HG02642 (cell line): ENCODE measurements around the gene TMEM106B.
A peak's percentile ranks its signal among the peaks of the same experiment; 100 is the strongest.
"Not testable (repeated sequence)": the region's sequence is repeated elsewhere in the genome, so short reads cannot be mapped to it uniquely, and the experiment has no call there.

ENCODE experiments used
- ATAC-seq: cut with Tn5 transposase; IDR thresholded peaks from one replicate; pipeline ENCODE4 v1.9.1; 2021; ENCODE audit warnings: mild to moderate bottlenecking; ENCODE audit not compliant: unreplicated experiment, poor library complexity

The TMEM106B gene

DNA sequence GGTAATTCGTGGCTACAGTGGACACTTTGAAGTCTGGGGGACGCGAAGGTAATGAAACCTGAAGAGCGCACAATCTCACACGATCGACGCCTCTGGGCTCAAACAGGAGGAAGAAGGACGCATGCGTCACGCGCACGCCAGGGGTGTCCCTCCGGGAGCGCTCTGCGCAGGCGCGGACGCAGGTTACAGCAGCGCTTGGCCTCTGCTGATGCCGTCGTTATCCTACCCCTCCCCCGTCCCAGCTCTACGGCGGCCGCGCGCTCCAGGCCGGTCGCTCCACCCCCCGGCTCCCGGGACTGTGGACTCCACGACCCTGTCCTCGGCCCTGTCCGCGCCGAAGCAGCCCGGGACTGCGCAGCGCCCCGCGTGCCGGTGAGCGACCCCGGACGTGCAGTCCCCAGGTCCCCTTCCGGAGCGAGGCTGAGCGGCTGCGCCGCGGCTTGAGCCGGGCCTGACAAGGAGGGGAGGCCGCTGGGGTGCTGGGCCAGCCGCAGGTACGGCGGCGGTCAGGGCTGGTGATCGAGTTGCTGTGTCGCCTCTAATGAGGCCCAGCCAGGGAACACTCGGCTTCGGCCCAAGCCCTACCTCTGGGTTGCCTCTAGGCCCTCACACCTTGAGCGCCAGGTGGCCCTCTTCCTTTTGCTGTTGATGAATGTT lies at the start of gene TMEM106B:
Gene TMEM106B (plus strand): TSS at position 241 of the 657 bp plus-strand sequence. CDS start 3,517 bp downstream, outside the sequence.
- ATAC-seq = peak; percentile 97

DNA sequence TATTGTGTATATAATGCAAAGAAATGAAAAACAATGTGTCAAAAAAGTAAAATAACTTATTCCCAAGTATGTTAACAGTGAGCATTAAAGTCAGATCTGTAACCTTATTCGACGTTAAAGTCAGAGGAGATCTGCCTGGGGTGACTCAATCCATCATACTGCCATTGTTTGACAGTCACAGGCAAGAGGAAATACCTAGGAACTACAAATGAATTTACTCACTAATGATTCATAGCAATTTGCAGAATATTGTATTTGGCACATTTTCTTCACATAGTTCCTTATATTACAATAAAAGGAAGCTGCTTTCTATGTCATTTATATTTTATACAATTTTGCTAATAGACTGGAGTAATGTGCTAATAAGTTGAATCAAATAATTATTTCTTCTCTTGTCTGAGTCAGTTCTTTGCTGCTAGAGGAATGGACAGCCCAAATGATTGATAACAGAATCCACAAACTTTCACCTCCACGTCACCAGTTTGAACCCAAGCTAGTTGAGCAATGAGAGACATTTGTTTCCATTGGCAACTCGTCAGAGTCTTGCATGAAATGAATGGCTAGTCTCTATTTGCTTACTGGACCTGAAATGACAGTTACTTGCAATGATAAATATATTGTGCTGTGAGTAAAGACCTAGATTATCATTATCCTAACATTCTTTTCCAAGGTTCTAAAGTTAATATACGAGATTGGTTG lies 48.5 kb upstream of the TMEM106B start:
- no peak for ATAC-seq

DNA sequence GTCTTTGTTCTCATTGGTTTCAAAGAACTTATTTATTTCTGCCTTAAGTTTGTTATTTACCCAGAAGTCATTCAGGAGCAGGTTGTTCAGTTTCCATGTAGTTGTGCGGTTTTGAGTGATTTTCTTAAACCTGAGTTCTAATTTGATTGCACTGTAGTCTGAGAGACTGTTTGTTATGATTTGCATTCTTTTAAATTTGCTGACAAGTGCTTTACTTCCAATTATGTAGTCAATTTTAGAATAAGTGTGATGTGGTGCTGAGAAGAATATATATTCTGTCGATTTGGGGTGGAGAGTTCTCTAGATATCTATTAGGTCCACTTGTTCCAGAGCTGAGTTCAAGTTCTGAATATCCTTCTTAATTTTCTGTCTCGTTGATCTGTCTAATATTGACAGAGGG lies 43.0 kb upstream of the TMEM106B start:
- not testable (repeated sequence) for ATAC-seq

DNA sequence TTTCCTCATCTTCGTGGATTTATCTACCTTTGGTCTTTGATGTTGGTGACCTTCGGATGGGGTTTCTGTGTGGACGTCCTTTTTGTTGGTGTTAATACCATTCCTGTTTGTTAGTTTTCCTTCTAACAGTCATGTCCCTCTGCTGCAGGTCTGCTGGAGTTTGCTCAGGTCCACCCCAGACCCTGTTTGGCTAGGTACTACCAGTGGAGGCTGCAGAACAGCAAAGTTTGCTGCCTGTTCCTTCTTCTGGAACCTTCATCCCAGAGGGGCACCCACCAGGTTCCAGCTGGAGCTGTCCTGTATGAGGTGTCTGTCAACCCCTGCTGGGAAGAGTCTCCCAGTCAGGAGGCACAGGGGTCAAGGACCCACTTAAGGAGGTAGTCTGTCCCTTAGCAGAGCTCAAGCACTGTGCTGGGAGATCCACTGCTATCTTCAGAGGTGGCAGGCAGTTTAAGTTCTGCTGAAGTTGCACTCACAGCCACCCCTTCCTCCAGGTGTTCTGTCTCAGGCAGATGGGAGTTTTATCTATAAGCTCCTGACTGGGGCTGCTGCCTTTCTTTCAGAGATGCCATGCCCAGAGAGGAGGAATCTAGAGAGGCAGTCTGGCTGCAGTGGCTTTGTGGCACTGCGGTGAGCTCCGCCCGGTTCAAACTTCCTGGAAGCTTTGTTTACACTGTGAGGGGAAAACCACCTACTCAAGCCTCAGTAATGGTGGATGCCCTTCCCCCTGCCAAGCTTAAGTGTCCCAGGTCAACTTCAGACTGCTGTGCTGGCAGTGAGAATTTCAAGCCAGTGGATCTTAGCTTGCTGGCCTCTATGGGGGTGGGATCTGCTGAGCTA lies 40.9 kb upstream of the TMEM106B start:
- not testable (repeated sequence) for ATAC-seq

DNA sequence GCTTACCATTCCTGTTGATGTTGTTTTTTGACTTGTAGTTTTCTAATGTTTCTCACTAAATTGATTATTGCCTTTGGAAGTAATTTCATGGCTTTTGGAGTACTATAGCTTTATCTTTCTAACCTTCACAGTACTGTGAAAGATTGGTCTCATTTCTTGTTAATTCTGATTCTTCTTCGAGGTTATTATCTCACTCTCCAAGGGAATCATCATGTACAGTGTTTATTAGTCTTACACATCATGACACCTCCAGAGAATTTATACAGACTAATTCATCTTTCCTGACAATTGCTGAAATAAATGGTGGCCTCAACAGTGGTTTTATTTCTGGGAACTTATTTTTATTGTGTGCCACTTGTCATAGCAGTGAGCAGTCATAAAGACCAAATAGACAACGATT lies 37.4 kb upstream of the TMEM106B start:
- no peak for ATAC-seq

DNA sequence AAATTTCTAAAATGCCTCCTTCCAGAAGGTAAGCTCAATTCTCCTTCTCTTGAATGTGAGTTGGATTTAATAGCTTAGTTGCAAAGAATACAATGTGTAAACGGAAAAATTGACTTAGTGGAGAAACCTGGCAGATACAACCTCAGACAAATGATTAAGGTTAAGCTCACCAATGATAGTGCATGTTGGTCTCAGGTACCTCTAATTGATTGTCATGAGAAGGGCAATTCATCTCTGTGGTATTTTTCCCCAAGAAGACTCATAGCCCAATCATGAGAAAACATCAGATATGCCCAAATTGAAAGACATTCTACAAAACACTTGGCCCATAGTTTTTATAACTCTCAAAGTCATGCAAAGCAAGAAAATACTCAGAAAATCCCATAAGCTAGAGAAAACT lies 36.2 kb upstream of the TMEM106B start:
- no peak for ATAC-seq

DNA sequence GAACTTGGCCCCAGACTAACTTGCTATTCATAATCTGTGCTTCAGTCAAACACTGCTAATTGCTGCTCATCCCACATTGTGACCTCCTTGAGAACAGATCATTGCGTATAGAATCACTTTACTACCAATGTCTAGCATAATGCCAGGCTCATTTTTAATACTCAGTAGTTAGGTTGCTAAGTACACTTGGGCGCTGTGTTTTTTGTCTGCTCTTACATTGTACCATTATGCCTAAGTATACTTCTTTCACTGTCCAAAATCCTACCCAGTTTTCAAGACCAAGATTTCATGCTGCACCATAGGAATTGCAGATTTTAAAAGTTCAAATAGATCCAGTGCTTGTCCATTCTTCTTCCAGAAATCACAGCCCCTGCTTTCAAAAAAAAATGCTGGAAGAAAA lies 32.8 kb upstream of the TMEM106B start:
- no peak for ATAC-seq

DNA sequence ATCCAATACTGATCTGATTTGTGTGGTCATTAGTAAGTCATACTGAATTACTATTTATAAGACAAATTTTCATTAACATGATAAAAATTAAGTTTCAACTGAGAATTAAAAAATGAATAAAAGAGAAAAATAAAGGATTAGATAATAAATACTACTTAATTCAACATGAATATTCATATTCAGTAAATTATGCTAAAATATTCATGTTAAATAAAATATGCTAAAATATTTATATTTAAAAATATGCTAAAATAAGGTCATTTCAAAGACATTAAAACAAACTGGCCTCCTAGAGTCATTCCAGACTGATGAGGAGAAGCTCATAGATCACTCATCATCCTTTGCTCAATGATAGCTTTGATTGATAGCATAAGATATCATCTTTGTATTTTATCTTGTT lies 16.7 kb upstream of the TMEM106B start:
- ATAC-seq = no peak

DNA sequence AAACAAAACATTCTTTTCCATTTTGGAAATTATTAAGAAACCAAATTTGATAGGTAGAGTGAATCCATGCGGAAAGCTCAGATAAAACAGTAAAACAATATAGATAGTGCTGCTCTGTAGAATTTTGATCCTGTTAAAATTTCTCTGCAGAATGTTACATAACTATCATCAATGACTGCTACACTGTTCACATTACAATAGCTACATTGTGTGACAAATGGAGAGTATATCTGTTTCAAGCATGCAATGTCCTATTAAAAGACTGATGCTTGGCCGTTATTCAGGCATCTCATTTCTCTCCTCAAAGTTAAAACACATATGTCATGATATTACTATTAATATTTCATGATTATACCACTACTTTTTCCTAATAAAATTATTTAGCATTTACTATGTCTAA lies 14.7 kb upstream of the TMEM106B start:
- ATAC-seq = no peak

DNA sequence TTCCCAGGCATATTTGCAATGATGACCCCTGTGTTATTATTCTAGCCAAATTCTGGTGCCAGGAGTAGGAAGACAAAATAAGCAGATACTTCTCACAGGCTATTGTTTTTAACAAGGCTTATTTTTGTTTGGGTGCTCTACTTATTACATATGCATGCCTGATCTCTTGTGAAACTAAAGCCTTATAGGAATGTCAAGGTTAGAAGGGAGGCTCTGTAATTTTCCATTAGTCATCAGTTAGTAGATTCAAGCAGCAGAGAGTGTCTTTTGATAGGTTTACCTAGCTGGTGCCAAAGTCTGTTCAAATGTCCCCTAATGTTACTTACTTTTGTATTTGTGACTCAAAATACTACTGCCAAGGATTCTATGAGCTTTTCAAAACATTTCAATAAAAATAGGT lies 11.7 kb upstream of the TMEM106B start:
- ATAC-seq = no peak

DNA sequence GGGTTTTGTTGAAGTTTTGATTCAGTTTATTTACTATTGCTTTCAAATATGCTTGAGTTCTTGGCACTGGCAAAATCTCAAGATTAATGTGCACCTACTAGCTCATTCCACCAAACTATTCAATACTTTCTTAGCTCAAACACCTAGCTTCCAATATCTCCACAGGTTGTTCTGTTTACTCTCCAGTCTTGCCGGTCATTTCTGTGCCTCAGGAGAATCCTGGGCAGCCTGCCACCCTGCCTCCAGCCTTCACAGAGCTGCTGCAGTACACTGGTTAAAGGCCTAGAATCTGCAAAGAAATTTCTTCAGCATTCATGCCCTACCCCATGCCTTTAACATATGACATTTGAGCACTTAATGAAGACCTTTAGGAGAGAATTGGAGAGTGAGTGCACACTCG lies 4.0 kb upstream of the TMEM106B start:
- ATAC-seq = no peak

DNA sequence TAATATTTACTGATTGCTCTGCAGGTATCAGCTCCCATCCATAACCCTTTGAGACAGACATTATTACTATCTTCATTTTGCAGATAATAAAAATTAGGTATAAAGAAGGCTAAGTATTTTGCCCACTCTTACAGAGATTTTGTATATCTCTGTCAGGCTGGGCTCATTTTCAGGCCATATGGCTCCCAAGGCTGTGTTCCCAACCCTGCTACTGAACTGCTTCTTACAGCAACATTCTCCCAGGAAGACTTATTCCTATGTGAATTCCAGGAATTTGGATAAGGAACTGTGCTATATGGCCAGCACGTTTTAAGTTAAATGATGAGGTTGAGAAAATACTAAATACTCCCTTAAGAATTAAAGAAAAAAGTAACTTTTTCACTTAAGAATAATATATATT lies 1.9 kb upstream of the TMEM106B start:
- ATAC-seq = no peak

DNA sequence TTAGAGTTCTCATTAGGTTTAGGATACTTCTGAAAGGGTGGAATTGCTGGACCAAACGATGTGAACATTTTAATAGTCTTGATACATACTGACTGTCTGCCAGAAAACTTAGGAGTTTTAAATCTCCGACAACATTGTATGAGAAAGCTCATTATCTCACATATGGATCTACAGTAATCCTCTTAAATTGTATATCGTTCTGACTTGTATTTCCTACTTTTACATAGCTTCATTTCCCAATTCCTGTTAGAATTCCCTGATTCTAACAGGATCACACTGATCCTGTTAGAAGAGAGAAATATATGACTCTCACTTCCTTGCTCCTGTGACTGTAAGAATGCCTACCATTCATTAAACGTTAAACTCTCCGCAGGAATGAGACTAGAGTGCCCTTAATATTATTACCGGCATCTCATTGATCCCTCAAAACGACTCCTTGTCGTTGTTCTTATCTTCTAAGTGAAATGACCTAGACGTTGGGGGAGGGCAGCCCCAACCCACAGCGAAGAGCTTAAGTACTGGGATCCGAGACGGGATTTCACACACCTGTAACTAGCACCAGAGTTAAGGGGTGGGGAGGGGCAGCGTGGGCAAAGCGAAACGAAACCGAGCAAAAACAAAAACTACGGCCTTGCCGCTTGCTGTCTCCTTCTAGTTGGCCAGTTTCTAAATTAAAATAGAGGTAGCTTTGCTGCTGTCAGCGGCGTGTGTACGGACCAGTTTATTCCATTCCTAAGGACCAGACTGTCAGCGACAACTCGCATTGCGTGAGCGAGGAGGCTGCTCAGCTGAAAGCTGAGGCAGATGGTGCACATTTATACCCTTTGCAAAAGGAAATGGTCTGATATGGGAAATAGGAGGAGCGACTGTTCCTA lies 678 bp upstream of the TMEM106B start:
- ATAC-seq = peak; percentile 38

DNA sequence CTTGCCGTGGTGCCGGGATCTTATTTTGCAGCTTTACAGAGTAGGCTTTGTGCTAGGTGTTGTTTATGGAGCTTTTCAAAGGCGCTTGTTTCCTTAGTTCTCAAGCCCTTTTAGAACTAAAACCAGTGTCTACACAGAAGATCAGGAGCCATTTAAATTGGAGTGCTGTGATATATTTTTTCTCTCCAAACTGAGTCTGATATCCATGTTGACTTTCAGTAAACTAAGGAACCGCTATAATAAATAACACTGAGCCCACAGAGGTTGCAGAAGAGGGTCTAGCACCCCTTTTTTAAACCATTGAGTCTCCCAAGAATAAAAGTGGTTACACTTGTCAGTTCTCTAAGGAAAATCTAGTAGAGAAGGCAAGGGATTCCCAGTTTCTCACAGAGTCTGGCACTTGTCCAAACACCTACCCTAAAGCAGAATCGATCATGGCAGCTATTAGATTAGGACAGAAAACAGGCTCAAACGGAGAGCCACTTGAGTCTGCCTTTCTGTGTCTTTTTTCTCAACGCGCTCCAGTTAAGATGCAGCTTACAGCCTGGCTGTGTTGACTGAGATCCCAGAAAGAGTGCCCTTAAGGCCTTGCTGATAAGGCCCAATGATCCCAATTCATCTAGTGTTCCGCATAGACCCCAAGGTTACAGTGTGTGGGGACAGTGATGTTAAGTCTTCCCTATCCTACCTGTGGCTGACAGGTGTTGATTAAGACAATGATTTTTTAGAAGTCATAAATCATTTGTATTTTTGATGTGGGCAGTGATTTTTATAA lies 804 bp downstream of the TMEM106B start:
- no peak for ATAC-seq

DNA sequence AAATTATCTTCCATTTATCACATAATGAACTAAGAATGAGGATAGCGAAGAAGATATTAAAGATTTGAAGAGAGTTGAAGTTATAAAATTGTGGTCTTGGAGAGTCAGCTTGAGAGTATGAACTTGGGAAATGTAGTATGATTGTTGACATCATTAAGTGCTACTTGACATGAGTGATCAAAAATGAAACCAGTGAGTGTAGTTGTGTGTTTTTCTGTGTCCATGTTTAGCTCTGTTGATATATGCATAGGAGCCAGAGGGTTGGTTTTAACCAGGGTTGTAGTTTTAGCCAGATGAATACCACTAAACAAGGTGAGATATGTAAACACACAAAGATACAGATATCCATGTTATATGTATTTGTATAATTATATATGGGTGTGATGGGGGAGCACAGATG lies 6.2 kb downstream of the TMEM106B start:
- ATAC-seq = no peak

DNA sequence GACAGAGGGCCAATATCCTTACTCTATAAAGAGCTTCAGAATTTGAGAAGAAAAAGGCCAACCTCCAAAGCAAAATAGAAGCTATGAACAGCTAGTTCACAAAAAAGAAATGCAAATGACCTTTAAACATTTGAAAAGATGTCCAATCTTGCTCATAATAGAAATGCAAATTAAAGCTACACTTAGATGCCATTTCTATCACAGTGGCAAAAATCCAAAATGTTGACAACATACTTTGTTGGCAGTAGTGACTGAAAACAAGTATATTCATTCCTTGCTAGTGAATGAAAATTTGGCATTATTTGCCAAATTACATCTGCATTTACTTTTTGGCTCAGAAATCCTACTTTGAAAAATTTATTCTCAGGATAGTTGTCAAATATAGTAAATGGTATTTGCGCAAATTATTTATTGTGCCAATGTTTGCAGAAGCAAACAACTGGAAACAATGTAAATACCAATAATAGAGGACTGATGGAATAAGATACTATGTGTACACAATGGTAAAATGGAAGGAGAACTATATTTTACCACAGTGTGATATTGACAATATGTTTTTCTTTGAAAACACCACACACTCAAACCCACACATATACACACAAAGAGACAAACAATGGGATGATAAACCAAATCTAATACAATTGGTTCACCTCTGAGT lies 9.4 kb downstream of the TMEM106B start:
- ATAC-seq = no peak

DNA sequence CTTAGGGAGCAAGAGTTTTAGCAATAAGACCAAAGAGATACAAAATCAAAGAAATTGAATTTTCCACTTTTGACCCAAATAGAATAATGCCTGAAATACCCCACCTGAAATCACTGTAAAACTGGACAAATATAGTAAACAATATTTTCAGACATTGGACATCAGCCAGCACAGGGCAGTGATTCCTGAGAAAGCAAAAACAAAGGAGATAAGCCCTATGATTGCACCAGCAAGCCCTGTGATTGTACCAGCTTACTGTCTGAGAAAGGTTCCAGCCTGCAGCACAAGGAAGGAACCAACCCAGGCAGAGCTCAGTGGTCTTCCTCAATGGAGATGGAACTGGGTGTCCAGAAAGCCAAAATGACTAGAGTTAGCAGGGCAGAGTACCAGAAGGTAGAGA lies 10.3 kb downstream of the TMEM106B start:
- no peak for ATAC-seq

DNA sequence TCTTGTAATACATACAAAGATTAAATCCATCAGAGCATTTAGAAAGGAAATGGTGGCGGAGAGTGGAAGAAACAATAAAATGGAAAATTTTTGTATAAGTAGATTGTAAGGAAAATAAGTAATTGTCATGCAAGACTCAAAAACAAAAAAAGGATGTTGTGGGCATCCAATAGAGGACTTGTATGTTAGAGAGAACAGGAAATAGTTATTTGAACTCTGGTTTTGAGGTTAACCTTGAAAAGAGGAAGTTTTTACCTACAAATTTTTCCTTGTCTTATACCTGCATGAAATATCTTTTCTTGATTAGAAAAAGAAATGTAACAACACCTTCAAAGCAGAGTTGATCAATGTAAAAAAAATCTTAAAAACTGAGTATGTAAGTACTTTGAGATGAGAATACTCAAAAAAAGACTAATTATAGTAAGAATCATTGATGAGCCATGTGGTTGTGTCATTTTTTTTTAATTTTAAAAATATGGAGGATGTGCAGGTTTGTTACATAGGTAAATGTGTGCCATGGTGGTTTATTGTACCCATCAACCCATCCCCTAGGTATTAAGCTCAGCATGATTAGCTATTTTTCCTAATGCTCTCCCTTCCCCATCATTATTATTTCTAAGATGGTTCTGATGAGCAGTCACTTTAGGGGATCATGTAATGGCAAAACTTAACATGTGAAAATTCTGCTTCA lies 11.9 kb downstream of the TMEM106B start:
- peak; percentile 84 for ATAC-seq
